HG02759 (cell line): Measurements from ENCODE around the gene RNF123.

Experiments used
- ATAC-seq: cut with Tn5 transposase; IDR thresholded peaks from one replicate; pipeline ENCODE4 v1.9.1; 2021; ENCODE audit warnings: mild to moderate bottlenecking, moderate library complexity; ENCODE audit not compliant: unreplicated experiment

RNF123 gene

DNA sequence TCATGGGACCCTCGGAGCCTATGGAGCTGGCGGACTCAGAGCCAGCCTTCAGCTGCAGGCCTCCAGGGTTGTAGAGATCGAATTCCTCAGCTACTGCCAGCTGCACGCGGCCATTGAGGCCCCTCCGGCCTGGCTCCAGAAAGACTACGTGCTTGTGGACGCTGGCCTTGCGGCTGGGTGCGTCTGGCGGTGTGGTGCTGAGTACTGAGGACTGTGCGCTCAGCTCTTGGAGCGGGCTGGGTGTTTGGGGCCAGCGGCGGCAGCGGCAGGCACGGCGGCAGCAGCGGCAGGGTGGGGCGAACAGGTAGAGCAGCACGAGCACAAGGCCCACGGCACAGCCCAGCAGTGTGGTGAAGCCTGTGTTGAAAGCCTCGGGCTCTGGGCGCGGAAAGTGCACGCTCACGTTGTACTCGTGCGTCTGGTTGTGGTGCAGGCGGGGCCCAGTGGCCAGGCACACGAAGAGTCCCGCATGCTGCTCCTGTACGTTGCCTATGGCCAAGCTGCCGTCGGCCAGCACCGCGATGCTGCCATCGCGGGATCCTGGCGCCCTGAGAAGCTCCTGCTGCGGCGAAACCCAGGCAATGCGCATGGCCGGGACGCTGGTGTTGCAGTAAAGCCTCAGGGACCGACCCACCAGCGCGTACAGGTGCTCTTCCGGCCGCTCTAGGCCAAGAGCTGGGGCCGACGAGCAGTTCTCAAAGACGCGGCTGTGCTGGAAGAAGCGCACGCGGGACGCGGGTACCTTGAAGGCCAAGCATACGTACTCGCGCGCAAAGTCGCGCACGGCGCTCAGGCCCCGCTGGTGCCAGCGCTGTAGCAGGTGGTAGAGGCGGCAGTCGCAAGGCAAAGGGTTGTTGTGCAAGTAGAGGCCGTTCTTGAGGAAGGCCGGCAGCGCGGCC is 28.9 kb downstream of the RNF123 start:
- ATAC-seq: no peak

DNA sequence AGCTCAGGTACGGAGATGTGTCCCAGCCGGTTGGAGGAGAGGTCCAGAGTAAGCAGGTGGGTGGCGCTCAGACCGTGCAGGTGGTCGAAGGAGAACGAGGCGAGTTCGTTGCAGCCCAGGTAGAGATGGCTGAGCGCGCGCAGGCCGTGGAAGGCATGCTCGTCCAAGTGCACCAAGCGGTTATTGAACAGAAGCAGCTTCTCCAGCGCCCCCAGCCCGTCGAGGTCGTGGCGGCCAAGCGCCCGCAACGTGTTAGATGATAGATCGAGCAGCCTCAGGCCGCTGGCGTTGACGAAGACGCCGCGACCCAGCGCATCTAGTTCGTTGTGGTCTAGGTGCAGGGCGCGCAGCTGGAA is 29.5 kb downstream of the RNF123 start:
- ATAC-seq: no peak

- peak; percentile 53 for ATAC-seq
Observed at GRCh38 chr3:49719214-49719884, 30.0 kb downstream of the RNF123 start, which contains the start of gene AMIGO3. Gene AMIGO3, minus strand, starts transcription at chr3:49719684. Its CDS starts 219 bp downstream, at chr3:49719465.

DNA sequence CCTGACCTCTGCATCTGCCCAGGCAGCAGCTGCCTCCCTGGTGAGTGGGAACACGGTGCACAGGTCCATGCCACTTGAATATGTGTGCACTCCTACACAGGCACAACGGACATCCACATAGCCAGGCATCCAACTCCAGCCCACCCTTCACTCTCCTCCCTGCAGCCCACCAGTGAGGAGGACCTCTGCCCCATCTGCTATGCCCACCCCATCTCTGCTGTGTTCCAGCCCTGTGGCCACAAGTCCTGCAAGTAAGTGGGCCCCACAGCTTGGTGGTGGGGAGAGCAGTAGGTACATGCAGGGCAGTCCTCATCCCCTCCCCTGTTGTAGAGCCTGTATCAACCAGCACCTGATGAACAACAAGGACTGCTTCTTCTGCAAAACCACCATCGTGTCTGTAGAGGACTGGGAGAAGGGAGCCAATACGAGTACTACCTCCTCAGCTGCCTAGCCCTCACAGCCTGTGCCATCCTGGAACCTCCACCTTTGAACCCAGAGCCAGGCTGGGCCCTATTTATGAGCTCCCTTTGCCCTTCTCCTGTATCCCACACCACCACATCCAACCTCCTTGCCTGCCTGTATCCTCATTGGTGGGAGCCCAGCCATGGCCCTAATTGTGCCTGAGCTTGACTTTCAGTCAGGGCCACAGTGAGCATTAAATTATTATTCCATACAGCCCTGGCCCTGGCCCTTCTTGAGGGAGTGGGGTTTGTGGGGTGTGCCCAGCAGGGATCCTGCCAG is 31.7 kb downstream of the RNF123 start:
- ATAC-seq: no peak

GRCh38 chr3:49721596-49721895 is 32.2 kb downstream of the RNF123 start:
- no peak for ATAC-seq

DNA sequence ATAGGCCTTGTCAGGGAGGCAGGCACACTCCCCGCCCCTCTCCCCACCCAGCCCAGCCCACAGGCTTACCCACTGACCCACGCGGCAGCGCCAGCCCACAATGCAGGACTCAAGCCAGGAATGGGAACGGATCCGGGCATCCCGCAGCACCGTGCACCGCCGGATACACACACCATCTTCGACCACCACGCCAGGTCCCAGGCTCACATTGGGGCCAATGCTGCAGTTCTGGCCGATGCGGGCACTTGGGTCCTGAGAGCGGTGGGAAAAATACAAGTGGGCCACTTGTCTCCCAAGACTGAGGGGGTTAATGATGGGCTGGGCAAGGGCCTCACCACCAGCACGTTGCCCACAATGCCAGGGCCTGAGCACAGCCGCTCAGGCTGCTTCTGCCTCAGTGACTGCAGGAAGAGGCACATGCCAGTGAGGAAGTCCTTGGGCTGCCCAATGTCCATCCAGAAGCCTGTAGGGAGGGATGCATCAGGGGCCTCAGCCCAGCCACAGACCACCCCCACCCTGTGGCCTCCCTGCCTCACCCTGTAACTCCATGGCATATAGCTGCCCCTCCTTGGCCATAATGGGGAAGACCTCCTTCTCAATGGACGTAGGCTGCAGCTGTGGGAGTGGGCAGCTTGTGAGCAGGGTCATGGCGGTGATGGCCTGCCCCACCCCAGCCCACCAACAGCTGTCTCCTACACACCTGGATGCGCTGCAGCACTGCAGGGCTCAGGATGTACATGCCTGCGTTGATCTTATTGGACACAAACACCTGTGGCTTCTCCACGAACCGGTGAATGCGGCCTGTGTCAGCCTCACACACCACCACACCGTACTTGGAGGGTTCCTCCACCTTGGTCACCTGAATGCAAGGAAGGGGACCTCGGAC is 32.8 kb downstream of the RNF123 start:
- ATAC-seq: no peak

DNA sequence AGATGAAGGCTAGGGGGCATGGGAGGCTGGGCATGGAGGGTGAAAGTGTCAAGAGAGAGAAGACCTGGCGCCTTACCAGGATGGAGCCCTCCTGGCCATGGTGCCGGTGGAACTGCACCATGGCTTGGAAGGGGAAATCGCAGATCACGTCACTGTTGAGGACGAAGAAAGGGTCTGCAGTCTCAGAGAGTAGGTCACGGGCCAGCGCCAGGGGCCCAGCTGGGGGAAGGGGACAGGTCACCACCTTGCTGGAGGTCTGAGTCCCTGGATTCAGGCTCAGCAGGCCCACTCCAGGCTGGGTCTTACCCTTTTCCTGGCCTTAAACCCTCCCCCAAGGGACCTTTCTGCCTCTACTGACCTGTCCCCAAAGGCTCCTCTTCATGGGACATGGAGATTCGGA is 33.5 kb downstream of the RNF123 start:
- no peak for ATAC-seq

DNA sequence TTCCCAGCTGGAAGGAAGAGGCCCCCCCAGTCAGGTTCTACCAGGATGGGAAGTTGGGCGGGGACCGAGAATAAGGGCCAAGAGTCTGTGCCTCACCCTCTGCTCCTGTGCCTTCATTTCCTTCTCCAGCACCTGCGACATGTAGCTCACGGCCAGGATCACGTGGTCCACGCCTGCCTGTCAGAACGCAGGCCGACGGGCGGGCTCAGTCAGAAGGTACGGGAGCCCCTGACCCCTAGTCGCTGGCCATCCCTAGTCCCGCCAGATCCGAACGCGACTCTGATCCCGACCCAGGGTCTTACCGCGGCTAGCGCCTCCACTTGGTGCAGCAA is 33.9 kb downstream of the RNF123 start:
- no peak for ATAC-seq

DNA sequence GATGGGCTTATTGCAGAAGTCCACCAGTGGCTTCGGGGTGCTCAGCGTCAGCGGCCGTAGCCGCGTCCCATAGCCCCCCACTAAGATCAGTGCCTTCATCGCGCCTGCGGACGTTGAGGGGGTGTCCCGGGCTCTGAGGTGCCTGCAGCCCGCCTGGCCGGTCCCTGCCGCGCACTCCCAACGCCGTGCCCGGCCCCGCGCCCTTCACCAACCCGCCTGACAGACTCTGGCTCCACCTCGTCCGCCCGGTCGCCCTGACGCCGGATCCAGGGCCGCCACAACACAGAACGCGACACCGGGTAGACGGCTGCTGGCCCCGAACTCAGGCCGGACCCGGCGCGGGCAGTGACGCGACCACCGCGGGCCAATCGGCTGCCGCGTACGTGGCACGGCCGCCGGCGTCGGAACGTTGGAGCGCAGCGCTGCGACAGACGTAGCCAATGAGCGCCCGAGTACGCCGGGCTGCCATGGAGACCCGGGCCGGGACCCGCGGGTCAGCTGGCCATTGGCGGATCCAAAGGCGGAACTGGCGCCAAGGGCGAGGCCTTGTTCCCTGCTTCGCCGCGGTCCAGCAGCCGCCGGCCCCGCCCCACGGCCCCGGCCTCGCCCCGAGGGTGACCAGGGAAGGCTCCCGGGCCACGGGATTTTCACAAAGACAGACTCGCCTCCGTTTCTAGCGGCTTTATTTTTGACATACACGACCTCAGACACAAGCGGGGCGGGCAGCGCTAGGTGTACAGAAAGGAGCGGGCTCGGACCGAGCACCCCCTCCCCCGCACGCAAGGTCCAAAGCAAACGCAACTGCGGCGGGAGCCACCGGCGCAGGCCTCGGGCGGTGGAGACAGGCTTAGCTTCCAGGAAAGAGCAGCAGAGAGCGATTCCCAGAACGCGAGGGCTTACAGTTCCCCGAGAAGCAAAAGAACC is 34.5 kb downstream of the RNF123 start, which contains the start of gene GMPPB:
TSS of gene GMPPB (minus strand) at position 324 of the 924 bp plus-strand sequence. CDS start at position 99, 225 bp downstream.
- peak; percentile 86 for ATAC-seq

- no peak for ATAC-seq
Observed at GRCh38 chr3:49724586-49724985, 35.2 kb downstream of the RNF123 start.

- no peak for ATAC-seq
Observed at GRCh38 chr3:49725906-49726681, 36.7 kb downstream of the RNF123 start.

DNA sequence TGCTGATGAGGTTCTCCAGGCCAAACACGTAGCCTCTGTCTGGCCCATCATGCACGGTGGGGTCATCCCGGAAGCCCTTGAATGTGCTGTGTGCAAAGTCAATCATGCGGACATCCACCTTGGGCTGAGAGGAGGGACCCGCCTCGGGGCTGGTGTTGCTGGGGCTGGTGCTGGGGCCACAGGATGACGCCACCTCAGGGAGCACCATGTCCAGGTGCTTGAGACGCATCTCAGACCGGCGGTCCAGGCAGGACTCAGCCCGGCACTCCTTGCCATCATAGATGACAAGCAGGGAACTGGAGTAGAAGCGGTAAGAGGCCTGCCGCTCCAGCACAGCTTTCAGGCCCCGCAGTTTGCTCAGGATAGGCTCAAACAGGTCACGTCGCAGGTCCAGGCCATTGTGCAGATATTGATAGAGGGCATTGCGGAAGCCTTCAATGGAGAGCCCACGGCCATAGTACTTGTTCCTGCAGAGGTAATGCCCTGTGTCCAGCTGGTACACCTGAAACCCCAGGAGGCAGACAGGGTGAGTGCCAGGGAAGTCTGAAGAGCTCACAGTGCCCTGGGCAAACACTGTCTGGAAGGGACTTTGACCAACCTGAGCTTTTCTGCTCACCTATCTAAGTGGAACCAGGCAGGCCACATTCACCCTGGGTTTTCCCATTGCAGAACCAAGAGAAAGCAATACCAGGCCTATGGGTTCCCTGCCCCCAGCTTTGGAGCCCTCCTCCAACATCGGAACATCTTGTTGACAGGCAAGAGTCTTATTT is 38.0 kb downstream of the RNF123 start:
- ATAC-seq: no peak

DNA sequence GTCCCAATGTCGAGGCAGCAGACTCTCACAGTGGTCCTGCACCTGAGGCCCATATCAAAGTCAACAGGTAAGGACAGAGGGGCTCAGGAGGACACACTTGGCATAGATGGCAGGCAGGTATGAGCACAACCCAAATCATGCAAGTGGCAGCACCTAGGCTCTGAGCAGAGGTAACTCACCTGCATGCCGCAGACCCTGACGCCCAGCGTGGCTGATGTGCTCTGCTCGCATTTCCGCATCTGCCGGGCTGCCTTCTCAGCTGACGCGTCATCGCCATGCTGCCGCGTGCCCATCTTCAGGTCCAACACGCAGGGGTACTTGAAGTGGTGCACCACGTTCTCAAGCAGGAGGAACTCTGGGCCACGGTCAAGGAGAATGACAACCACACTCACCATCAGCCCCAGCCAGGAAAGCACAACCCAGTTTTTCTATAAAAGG is 38.6 kb downstream of the RNF123 start:
- ATAC-seq: no peak

GRCh38 chr3:49729966-49730609 is 40.7 kb downstream of the RNF123 start:
- no peak for ATAC-seq

- ATAC-seq: no peak
Observed at GRCh38 chr3:49732597-49732996, 43.2 kb downstream of the RNF123 start.

GRCh38 chr3:49733551-49733950 is 44.2 kb downstream of the RNF123 start:
- no peak for ATAC-seq

GRCh38 chr3:49734752-49735151 is 45.4 kb downstream of the RNF123 start:
- ATAC-seq: no peak
